GM23248 (cell line): ENCODE data around the gene CAMTA1.

Experiments
- EZH2 ChIP-seq: fragments of 200-600 bp; sonication (generic); IDR thresholded peaks from 2 replicates; pipeline ENCODE4 v1.6.1; 2018; ENCODE audit warnings: antibody characterized with exemption, mild to moderate bottlenecking; ENCODE audit not compliant: insufficient read depth, poor library complexity, severe bottlenecking
- EZH2phosphoT487 ChIP-seq: fragments of 200-600 bp; sonication (generic); IDR thresholded peaks from 2 replicates; pipeline ENCODE4 v1.6.1; 2018; ENCODE audit warnings: antibody characterized with exemption, moderate library complexity, mild to moderate bottlenecking, low read depth; ENCODE audit not compliant: insufficient read depth

- TF ChIP-seq EZH2: no peak
- TF ChIP-seq EZH2phosphoT487: no peak
Measured at GRCh38 chr1:6753320-6754140, 31.7 kb upstream of the CAMTA1 start.
